GM23338 (cell line): ENCODE data around the gene TMEM207. TPM values are rescaled to one million over a fixed set of nuclear protein-coding genes. Genes with fewer than 3 reads are reported as not detected.

ENCODE experiments used
- ATAC-seq: fragments of 200-7000 bp; cut with Tn5 transposase; 3 replicates; pipeline ENCODE4 v1.9.1; 2020
- DNase-seq: peaks from one replicate; pipeline ENCODE4 v3.0.0-alpha.2; 2015; ENCODE audit warnings: low spot score
- H2AFZ ChIP-seq: fragments of 200-600 bp; sonication (generic); 2 replicates; pipeline ENCODE4 v1.8.0; 2016; ENCODE audit warnings: antibody characterized with exemption, mild to moderate bottlenecking, moderate library complexity
- H3F3A ChIP-seq: fragments of 200-600 bp; sonication (generic); replicated peaks from 2 replicates; pipeline ENCODE4 v1.8.0; 2017; ENCODE audit warnings: antibody characterized with exemption, mixed run types, low read depth
- H3K27ac ChIP-seq: fragments of 200-600 bp; sonication (generic); 2 replicates; pipeline ENCODE4 v1.6.1; 2016; ENCODE audit warnings: low read depth
- H3K27me3 ChIP-seq: fragments of 200-600 bp; sonication (generic); 2 replicates; pipeline ENCODE4 v1.8.0; 2016; ENCODE audit warnings: mild to moderate bottlenecking, mixed run types, moderate library complexity; ENCODE audit not compliant: insufficient read depth
- H3K36me3 ChIP-seq: fragments of 200-600 bp; sonication (generic); 2 replicates; pipeline ENCODE4 v1.8.0; 2016; ENCODE audit warnings: mild to moderate bottlenecking; ENCODE audit not compliant: insufficient read depth
- H3K4me1 ChIP-seq: fragments of 200-600 bp; sonication (generic); 2 replicates; pipeline ENCODE4 v1.8.0; 2016; ENCODE audit warnings: mild to moderate bottlenecking, moderate library complexity; ENCODE audit not compliant: insufficient read depth
- H3K4me2 ChIP-seq: fragments of 200-600 bp; sonication (generic); 2 replicates; pipeline ENCODE4 v1.7.1; 2017; ENCODE audit warnings: mixed run types
- H3K4me3 ChIP-seq: fragments of 200-600 bp; sonication (generic); 2 replicates; pipeline ENCODE4 v1.6.1; 2016; ENCODE audit warnings: mixed run types
- H3K79me2 ChIP-seq: fragments of 200-600 bp; sonication (generic); replicated peaks from 2 replicates; pipeline ENCODE4 v1.8.0; 2017; ENCODE audit warnings: mild to moderate bottlenecking; ENCODE audit not compliant: insufficient read depth
- H3K9me2 ChIP-seq: fragments of 200-600 bp; sonication (generic); 2 replicates; pipeline ENCODE4 v1.8.0; 2017; ENCODE audit not compliant: insufficient read depth
- H4K20me1 ChIP-seq: fragments of 200-600 bp; sonication (generic); replicated peaks from 2 replicates; pipeline ENCODE4 v1.8.0; 2017; ENCODE audit warnings: mild to moderate bottlenecking; ENCODE audit not compliant: insufficient read depth
- H3K27ac Mint-ChIP-seq: 2 replicates; pipeline ENCODE4 v1.8.0; 2020; ENCODE audit warnings: inconsistent platforms, mild to moderate bottlenecking, moderate library complexity, mixed read lengths
- H3K27me3 Mint-ChIP-seq: 3 replicates; pipeline ENCODE4 v1.8.0; 2022; ENCODE audit warnings: low read depth, mild to moderate bottlenecking, moderate library complexity, mixed read lengths, inconsistent platforms; ENCODE audit not compliant: insufficient read depth, poor library complexity
- H3K36me3 Mint-ChIP-seq: 3 replicates; pipeline ENCODE4 v1.8.0; 2021; ENCODE audit warnings: low read depth, mild to moderate bottlenecking, inconsistent platforms, moderate library complexity, mixed read lengths
- H3K4me1 Mint-ChIP-seq: 3 replicates; pipeline ENCODE4 v1.8.0; 2020; ENCODE audit warnings: mild to moderate bottlenecking, inconsistent platforms, mixed read lengths
- H3K4me3 Mint-ChIP-seq: 3 replicates; pipeline ENCODE4 v1.8.0; 2021; ENCODE audit warnings: moderate library complexity, mild to moderate bottlenecking, inconsistent platforms, mixed read lengths
- H3K9me3 Mint-ChIP-seq: 3 replicates; pipeline ENCODE4 v1.8.0; 2020; ENCODE audit warnings: moderate library complexity, mild to moderate bottlenecking, inconsistent platforms, mixed read lengths
- CREB1 ChIP-seq: fragments of 250-450 bp; sonication (Bioruptor Pico); IDR thresholded peaks from 2 replicates; pipeline ENCODE4 v1.5.0; 2020; ENCODE audit warnings: low read depth, mild to moderate bottlenecking, moderate library complexity
- EZH2 ChIP-seq: fragments of 200-600 bp; sonication (generic); IDR thresholded peaks from one replicate; pipeline ENCODE4 v1.8.0; 2017; ENCODE audit warnings: antibody characterized with exemption, mild to moderate bottlenecking, low read depth; ENCODE audit not compliant: unreplicated experiment
- EZH2phosphoT487 ChIP-seq: fragments of 200-600 bp; sonication (generic); IDR thresholded peaks from one replicate; pipeline ENCODE4 v1.8.1; 2018; ENCODE audit warnings: antibody characterized with exemption; ENCODE audit not compliant: unreplicated experiment
- JUNB ChIP-seq: IDR thresholded peaks from one replicate; pipeline ENCODE4 v1.6.1; 2016; ENCODE audit warnings: antibody characterized with exemption; ENCODE audit not compliant: unreplicated experiment
- NANOG ChIP-seq: IDR thresholded peaks from 2 replicates; pipeline ENCODE4 v1.6.1; 2016; ENCODE audit warnings: antibody characterized with exemption, borderline replicate concordance
- POLR2AphosphoS5 ChIP-seq: IDR thresholded peaks from 2 replicates; pipeline ENCODE4 v1.6.1; 2016; ENCODE audit warnings: antibody characterized with exemption, low read depth
- STAT1 ChIP-seq: IDR thresholded peaks from one replicate; pipeline ENCODE4 v1.6.1; 2016; ENCODE audit warnings: antibody characterized with exemption; ENCODE audit not compliant: unreplicated experiment
- ZNF114 ChIP-seq: fragments of 250-450 bp; sonication (Bioruptor Pico); IDR thresholded peaks from 2 replicates; pipeline ENCODE4 v1.5.0; 2020; ENCODE audit warnings: mild to moderate bottlenecking, moderate library complexity
- ZNF331 ChIP-seq: fragments of 250-450 bp; sonication (Bioruptor Pico); IDR thresholded peaks from 2 replicates; pipeline ENCODE4 v1.5.0; 2020; ENCODE audit warnings: low read depth, mild to moderate bottlenecking, moderate library complexity
- polyA plus RNA-seq: library from polyadenylated mRNA; unstranded; fragments of >200 nt; fragmentation: Nextera tagmentation; extraction: Ambion mirVana; gene quantifications from 2 replicates; pipeline ENCODE4 v1.2.1, GENCODE V29; 2016
- total RNA-seq: library from RNA; depleted of rRNA; stranded (reverse); fragments of >200 nt; shearing (Covaris generic); gene quantifications from 2 replicates; pipeline ENCODE4 v1.2.3, GENCODE V29; 2014
- TF ChIP-seq, protein P1 (sequence below): IDR thresholded peaks from 2 replicates; pipeline ENCODE4 v1.6.1; 2016; ENCODE audit warnings: antibody characterized with exemption
- TF ChIP-seq, protein P2 (sequence below), 2 experiments: fragments of 200-600 bp in 1 of 2; sonication (generic) in 1 of 2; conservative IDR thresholded peaks; 2 replicates each; pipeline versions ENCODE4 v1.5.1 to v1.6.1; 2016 to 2017; ENCODE audit warnings: antibody characterized with exemption in 2 of 2, low read depth in 2 of 2, mild to moderate bottlenecking in 2 of 2, moderate library complexity in 1 of 2
- TF ChIP-seq, protein P3 (sequence below): IDR thresholded peaks from one replicate; pipeline ENCODE4 v1.6.1; 2018; ENCODE audit warnings: antibody characterized with exemption; ENCODE audit not compliant: unreplicated experiment

The TMEM207 gene
- total and polyA plus RNA-seq, 2 experiments from 2014 or later, result not detected

DNA sequence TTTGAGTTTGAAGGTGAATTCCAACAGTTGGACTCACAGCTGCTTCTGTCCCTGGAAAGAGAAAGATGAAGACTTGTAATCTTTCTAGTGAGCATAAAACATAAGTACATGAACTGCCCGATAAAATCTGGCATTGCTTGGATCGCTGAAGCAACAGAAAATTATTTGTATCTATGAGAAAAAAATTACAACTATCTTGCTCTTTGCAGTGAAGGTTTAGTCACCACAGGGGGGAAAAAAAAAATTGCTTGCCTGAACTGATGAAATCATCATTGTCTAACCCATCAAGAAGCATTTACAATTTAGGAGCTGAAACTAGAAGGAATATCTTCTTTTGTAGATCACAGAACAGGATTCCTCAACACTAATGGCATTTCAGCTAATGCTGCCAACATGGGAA is 20.0 kb downstream of the TMEM207 start:
- H3F3A ChIP-seq, result no peaks in the 10 kb centered on the region
- H2AFZ ChIP-seq, result no peak overlapping the region
- Mint-ChIP-seq H3K27me3 (peaks cover 4% of the 10 kb centered on the region), H3K36me3 (no peaks in the 10 kb centered on the region), H3K4me1 (no peaks in the 10 kb centered on the region), H3K9me3 (peaks cover 2% of the 10 kb centered on the region; the same call in 1 of the 3 replicates), H3K4me3 (no peak overlapping the region), H3K27ac (no peak overlapping the region)
- H3K4me1 ChIP-seq, result no peaks in the 10 kb centered on the region
- H3K9me2 ChIP-seq, result peaks cover 8% of the 10 kb centered on the region; the same call in 1 of the 2 replicates
- no peak for ATAC-seq
- no peak overlapping the region for H3K27ac ChIP-seq
- 0 out of 2 replicates have a peak, but pooled peaks cover 7% of the 10 kb centered on the region for H3K36me3 ChIP-seq
- TF ChIP-seq EZH2 (no peak), ZNF114 (CRISPR knock-in tag) (no peak)
- no peak overlapping the region for H3K4me2 ChIP-seq
- no peak overlapping the region for H3K4me3 ChIP-seq
- H3K79me2 ChIP-seq, result no peaks in the 10 kb centered on the region
- H3K27me3 ChIP-seq, result no peaks in the 10 kb centered on the region
- H4K20me1 ChIP-seq, result no peaks in the 10 kb centered on the region
- no peak for DNase-seq

DNA sequence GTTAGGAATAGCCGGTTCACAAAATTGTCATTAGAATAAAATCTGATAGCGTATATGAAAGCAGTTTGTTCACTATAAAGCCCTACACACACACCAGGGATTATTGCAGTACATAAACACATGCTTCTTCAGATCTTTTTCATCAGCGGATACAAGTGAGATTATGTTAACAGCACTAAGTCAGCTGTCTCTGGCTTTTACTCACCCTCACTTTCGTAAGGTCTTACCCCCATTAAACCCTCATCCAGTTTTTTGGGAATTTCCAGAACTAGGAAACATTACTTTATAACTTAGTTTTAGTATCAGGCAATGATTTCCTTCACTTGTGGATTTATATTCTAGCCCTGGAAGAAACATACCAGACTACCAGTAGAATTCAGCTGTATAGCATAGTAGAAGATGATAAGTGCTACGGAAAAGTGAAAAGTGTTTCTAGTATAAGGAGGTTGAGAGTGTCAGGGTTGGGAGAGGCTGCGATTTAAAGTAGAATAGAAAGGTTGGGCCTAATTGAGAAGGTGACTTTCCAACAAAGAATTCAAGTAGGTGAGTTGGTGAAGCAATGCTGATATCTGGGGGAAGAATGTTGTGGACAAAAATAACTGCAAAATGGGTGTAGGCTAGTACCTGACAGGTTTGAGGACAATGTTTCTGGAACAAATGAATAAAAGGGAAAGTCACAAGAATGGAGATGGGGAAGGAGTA is 22.7 kb downstream of the TMEM207 start:
- Histone ChIP-seq H3K36me3 (no peaks in the 10 kb centered on the region), H3F3A (no peaks in the 10 kb centered on the region), H3K27me3 (no peaks in the 10 kb centered on the region), H3K9me2 (no peaks in the 10 kb centered on the region), H3K4me3 (no peak overlapping the region), H3K4me1 (no peaks in the 10 kb centered on the region), H3K27ac (no peak overlapping the region), H4K20me1 (no peaks in the 10 kb centered on the region), H2AFZ (no peak overlapping the region), H3K79me2 (no peaks in the 10 kb centered on the region), H3K4me2 (no peak overlapping the region)
- no peak overlapping the region for H3K4me3 Mint-ChIP-seq
- no peak overlapping the region for H3K27ac Mint-ChIP-seq
- no peaks in the 10 kb centered on the region for H3K36me3 Mint-ChIP-seq
- no peak for ATAC-seq
- peaks cover 3% of the 10 kb centered on the region; the same call in 2 of the 3 replicates for H3K9me3 Mint-ChIP-seq
- H3K27me3 Mint-ChIP-seq, result peaks cover 4% of the 10 kb centered on the region
- no peak for DNase-seq
- H3K4me1 Mint-ChIP-seq, result no peaks in the 10 kb centered on the region
- TF ChIP-seq CREB1 (CRISPR knock-in tag) (no peak), EZH2phosphoT487 (no peak), EZH2 (no peak), STAT1 (no peak), ZNF114 (CRISPR knock-in tag) (no peak), JUNB (no peak), NANOG (no peak), ZNF331 (CRISPR knock-in tag) (no peak), POLR2AphosphoS5 (no peak)
- TF ChIP-seq, protein P1, sequence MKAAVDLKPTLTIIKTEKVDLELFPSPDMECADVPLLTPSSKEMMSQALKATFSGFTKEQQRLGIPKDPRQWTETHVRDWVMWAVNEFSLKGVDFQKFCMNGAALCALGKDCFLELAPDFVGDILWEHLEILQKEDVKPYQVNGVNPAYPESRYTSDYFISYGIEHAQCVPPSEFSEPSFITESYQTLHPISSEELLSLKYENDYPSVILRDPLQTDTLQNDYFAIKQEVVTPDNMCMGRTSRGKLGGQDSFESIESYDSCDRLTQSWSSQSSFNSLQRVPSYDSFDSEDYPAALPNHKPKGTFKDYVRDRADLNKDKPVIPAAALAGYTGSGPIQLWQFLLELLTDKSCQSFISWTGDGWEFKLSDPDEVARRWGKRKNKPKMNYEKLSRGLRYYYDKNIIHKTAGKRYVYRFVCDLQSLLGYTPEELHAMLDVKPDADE, result no peak
- TF ChIP-seq, protein P2, sequence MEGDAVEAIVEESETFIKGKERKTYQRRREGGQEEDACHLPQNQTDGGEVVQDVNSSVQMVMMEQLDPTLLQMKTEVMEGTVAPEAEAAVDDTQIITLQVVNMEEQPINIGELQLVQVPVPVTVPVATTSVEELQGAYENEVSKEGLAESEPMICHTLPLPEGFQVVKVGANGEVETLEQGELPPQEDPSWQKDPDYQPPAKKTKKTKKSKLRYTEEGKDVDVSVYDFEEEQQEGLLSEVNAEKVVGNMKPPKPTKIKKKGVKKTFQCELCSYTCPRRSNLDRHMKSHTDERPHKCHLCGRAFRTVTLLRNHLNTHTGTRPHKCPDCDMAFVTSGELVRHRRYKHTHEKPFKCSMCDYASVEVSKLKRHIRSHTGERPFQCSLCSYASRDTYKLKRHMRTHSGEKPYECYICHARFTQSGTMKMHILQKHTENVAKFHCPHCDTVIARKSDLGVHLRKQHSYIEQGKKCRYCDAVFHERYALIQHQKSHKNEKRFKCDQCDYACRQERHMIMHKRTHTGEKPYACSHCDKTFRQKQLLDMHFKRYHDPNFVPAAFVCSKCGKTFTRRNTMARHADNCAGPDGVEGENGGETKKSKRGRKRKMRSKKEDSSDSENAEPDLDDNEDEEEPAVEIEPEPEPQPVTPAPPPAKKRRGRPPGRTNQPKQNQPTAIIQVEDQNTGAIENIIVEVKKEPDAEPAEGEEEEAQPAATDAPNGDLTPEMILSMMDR (conservative IDR thresholded peaks at IDR 0.05; ENCODE audit: low read depth in 2 of 2), result no peak
- TF ChIP-seq, protein P3, sequence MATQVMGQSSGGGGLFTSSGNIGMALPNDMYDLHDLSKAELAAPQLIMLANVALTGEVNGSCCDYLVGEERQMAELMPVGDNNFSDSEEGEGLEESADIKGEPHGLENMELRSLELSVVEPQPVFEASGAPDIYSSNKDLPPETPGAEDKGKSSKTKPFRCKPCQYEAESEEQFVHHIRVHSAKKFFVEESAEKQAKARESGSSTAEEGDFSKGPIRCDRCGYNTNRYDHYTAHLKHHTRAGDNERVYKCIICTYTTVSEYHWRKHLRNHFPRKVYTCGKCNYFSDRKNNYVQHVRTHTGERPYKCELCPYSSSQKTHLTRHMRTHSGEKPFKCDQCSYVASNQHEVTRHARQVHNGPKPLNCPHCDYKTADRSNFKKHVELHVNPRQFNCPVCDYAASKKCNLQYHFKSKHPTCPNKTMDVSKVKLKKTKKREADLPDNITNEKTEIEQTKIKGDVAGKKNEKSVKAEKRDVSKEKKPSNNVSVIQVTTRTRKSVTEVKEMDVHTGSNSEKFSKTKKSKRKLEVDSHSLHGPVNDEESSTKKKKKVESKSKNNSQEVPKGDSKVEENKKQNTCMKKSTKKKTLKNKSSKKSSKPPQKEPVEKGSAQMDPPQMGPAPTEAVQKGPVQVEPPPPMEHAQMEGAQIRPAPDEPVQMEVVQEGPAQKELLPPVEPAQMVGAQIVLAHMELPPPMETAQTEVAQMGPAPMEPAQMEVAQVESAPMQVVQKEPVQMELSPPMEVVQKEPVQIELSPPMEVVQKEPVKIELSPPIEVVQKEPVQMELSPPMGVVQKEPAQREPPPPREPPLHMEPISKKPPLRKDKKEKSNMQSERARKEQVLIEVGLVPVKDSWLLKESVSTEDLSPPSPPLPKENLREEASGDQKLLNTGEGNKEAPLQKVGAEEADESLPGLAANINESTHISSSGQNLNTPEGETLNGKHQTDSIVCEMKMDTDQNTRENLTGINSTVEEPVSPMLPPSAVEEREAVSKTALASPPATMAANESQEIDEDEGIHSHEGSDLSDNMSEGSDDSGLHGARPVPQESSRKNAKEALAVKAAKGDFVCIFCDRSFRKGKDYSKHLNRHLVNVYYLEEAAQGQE, result no peak
